Neural progenitor cell (in vitro differentiated cells): Measurements from ENCODE around the gene PRR23C.

ENCODE experiments used
- EZH2 ChIP-seq: fragments of 200-600 bp; sonication (generic); IDR thresholded peaks from 2 replicates; pipeline ENCODE4 v1.6.1; 2017; ENCODE audit warnings: antibody characterized with exemption, mild to moderate bottlenecking, moderate library complexity
- TF ChIP-seq, protein P1 (sequence below): fragments of 200-600 bp; sonication (generic); IDR thresholded peaks from 2 replicates; pipeline ENCODE4 v1.5.1; 2017; ENCODE audit warnings: antibody characterized with exemption, mild to moderate bottlenecking

- TF ChIP-seq, protein P1, sequence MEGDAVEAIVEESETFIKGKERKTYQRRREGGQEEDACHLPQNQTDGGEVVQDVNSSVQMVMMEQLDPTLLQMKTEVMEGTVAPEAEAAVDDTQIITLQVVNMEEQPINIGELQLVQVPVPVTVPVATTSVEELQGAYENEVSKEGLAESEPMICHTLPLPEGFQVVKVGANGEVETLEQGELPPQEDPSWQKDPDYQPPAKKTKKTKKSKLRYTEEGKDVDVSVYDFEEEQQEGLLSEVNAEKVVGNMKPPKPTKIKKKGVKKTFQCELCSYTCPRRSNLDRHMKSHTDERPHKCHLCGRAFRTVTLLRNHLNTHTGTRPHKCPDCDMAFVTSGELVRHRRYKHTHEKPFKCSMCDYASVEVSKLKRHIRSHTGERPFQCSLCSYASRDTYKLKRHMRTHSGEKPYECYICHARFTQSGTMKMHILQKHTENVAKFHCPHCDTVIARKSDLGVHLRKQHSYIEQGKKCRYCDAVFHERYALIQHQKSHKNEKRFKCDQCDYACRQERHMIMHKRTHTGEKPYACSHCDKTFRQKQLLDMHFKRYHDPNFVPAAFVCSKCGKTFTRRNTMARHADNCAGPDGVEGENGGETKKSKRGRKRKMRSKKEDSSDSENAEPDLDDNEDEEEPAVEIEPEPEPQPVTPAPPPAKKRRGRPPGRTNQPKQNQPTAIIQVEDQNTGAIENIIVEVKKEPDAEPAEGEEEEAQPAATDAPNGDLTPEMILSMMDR, result no peak
- TF ChIP-seq EZH2, result no peak
These were observed 39.2 kb downstream of the PRR23C start for GRCh38 chr3:139005356-139005993.
